WTC11 (cell line): ENCODE data around the gene TUBGCP6.

Experiments used
- RELA ChIP-seq: sonication (generic); formaldehyde crosslinking; IDR thresholded peaks from 2 replicates; pipeline ENCODE4 v1.8.1; 2022; ENCODE audit warnings: missing genetic modification reagents, mild to moderate bottlenecking, borderline replicate concordance
- TF ChIP-seq, protein P1 (sequence below): fragments of 200-600 bp; IDR thresholded peaks from 2 replicates; pipeline ENCODE4 v1.8.0; 2022; ENCODE audit warnings: antibody characterized with exemption

DNA sequence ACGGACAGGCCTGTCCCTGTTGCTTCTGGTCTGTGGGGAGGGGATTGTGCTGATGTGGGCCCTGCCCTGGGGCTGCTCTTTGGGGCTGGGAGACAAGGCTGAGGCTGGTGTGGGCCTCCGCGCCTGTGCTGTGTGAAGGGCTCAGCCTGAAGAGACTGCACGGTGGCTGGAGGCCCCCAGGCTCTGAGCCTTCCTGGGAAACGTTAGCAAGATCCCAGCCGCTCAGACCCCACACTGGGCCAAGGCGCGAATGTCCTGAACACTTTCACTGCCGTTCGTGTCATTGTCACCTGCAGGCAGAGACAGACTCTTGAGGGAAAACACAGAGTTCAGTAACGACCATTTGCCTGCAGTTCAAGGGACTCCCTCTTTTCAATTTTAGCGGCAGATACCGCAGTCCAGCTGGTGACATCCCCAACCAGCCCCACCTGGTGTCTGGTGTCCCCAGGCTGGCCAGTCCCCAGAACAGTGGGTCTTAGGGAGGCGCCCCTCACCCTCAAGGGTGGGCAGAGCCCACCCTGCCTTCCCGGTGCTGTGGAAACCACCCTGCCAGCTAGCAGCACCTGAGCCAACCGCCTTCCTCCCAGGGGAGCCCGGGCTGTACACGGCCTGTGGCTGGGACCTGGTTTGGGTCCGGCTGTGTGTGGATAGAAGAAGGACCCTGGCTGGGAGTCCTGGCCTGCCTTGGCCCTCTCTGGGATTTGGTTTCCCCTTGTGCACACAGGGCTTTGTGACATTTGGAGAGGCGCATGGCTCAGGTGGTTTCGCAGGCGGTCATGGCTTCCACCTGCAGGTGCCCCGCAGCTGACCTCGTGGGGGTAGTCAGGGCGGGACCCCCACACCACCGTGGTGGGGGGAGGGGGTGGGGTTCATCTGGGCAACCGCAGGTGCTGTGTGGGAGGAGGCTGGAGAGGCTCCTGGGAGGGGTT, 68.6 kb downstream of the TUBGCP6 start:
- TF ChIP-seq, protein P1, sequence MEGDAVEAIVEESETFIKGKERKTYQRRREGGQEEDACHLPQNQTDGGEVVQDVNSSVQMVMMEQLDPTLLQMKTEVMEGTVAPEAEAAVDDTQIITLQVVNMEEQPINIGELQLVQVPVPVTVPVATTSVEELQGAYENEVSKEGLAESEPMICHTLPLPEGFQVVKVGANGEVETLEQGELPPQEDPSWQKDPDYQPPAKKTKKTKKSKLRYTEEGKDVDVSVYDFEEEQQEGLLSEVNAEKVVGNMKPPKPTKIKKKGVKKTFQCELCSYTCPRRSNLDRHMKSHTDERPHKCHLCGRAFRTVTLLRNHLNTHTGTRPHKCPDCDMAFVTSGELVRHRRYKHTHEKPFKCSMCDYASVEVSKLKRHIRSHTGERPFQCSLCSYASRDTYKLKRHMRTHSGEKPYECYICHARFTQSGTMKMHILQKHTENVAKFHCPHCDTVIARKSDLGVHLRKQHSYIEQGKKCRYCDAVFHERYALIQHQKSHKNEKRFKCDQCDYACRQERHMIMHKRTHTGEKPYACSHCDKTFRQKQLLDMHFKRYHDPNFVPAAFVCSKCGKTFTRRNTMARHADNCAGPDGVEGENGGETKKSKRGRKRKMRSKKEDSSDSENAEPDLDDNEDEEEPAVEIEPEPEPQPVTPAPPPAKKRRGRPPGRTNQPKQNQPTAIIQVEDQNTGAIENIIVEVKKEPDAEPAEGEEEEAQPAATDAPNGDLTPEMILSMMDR = no peak
- TF ChIP-seq RELA = no peak
